ENCODE data around the gene TMUB1. TPM values are rescaled to one million over a fixed set of nuclear protein-coding genes. Genes with fewer than 3 reads are reported as not detected.

The TMUB1 gene
- polyA plus RNA-seq, 3 donors from 2014 or later = 47.5 to 57.5 (median 49.6) TPM

DNA sequence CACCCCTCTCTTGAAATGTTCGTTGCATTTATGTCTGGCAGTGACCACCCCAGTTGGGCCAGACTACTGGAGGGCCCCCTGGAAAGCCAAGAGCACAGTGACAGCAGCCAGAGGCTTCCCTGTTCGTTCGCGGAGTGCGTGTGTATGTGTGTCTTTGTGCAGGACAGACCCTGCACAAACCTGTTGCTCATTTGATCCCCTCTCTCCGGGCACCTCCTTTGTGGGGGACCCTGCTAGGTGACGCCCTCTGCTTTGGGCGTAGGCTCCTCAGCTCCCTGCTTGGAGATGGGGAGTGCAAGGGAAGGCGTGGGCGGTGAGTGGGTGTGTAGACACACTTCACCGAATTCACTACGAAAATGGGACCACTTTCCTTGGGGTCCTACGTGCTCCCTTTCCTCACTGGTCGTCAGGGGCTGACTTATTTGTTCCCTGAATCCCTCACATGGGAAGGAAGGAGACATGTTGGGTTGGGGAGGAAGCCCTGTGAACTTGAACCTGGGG lies 41.7 kb upstream of the TMUB1 start:
- Mint-ChIP-seq H3K27ac (no peak overlapping the region), H3K27me3 (ENCODE audit: low read depth in 3 of 3) (peaks cover 0 to 4% (median 2%) of the 10 kb centered on the region in 3 donors), H3K36me3 (peaks cover 4 to 20% (median 6%) of the 10 kb centered on the region in 3 donors), H3K9me3 (no peaks in the 10 kb centered on the region), H3K4me1 (no peaks in the 10 kb centered on the region), H3K4me3 (no peak overlapping the region)
- DNase-seq = no peak

DNA sequence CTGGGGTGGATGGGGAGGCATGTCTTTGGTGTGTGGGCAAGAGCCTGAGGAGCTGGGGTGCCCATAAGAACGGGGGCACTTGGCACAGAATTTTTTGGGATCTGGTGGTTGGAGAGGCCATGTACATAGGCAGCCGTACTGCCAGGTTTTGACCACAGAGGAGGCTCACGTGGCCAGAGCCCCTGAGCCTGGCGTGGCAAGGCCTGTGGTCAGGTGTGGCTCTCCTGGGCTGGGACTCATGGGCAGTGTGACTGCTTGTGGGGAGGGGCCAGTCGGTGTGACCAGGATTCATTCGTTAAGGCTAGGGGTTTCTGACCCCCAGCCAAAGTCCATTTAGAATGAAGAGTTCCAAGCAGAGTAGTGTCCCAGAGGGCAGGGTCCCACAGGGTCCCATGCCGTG lies 41.2 kb upstream of the TMUB1 start:
- no peaks in the 10 kb centered on the region for H3K4me1 Mint-ChIP-seq
- DNase-seq = no peak
- H3K27ac Mint-ChIP-seq = no peak overlapping the region
- peaks cover 4 to 20% (median 6%) of the 10 kb centered on the region in 3 donors for H3K36me3 Mint-ChIP-seq
- H3K9me3 Mint-ChIP-seq = no peaks in the 10 kb centered on the region
- peaks cover 0 to 4% (median 2%) of the 10 kb centered on the region in 3 donors for H3K27me3 Mint-ChIP-seq (ENCODE audit: low read depth in 3 of 3)
- no peak overlapping the region for H3K4me3 Mint-ChIP-seq

DNA sequence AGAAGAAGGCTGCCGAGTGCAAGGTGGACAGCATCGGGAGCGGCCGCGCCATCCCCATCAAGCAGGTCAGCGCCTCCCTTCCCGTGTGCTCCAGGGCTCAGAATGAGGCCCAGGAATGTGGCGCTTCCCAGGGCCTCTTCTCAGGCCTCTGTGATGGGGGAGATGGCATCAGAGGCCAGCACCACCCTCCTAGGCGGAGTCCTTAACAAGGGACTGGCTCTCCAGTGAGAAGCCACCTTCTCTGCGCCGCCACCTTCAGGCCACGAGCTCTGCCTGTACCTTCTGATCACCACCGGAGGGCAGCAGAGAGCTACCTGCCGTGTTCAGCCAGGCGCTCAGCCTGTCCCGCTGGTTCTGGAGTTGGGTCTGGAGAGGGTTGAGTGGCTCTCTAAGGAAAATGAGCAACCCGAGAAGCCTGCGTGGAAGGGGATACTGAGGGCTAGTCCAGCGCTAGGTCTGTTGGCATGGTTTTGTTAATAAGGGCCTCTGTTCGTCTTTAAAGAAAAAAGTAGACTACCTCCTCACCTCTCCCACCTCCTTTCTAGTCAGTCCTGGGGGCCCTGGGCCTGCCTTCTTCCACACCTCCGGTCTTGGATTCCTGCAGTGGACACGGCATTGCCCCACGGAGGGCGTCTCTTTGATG lies 40.6 kb upstream of the TMUB1 start:
- Mint-ChIP-seq H3K27ac (no peak overlapping the region), H3K4me1 (no peaks in the 10 kb centered on the region), H3K36me3 (peaks cover 4 to 23% (median 6%) of the 10 kb centered on the region in 3 donors), H3K9me3 (no peaks in the 10 kb centered on the region), H3K4me3 (no peak overlapping the region), H3K27me3 (ENCODE audit: low read depth in 3 of 3) (peaks cover 0 to 4% (median 2%) of the 10 kb centered on the region in 3 donors)
- DNase-seq = peak; percentile 66 to 77 (median 70)

DNA sequence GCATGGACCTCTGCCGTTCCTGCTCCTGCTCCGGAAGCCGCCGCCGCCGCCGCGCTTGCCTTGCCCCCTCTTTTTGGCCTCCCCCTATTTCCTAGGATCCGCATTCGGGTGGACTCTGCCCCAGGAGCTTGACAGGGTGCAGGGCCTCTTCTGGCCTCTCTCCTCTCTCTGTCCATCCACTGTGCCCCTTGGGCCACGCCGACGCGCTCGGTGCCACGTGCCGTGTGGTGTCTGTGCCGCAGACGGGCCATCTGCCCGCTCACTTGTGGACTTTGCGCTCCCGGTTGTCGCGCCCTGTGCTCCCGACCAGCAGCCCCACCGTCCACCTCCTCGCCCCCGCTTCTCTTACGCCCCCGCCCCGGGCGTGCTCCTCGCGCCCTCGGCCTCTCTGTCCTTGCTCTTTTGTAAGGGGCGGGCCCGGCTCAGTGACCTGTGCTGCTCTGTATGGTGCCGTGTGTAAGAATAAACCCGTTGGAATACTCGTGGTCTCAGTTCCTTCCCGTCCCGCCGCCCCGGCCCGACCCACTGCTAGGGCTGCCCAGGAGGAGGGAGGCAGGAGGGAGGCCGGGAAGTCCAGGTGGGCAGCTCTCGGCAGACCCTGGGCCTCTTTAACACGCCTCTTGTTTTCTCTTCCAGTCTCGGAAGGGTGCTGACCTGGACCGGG lies 40.0 kb upstream of the TMUB1 start:
- Mint-ChIP-seq H3K27me3 (ENCODE audit: low read depth in 3 of 3) (peaks cover 0 to 2% (median 2%) of the 10 kb centered on the region in 3 donors), H3K4me3 (no peak overlapping the region), H3K27ac (no peak overlapping the region), H3K4me1 (no peaks in the 10 kb centered on the region), H3K36me3 (peaks cover 4 to 25% (median 6%) of the 10 kb centered on the region in 3 donors), H3K9me3 (no peaks in the 10 kb centered on the region)
- DNase-seq = no peak

DNA sequence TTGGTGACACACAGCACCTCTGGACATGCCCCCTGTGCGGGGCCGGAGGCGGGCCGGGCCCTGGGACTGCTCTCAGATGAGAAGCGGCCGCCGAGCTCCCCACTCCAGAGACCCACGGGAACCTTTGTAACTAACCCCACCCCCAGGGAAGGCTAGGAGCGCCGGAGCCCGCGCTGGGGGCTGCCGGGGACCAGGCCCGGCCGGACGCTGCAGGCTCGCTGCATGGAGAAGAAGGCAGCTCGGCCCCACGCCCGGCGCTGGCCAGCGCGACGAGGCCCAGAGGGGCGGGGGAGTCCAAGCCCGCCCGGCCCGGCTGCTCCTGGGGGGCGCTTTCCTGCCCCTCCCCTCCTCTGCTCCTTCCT lies 39.5 kb upstream of the TMUB1 start:
- no peak for DNase-seq
- Mint-ChIP-seq H3K4me1 (no peaks in the 10 kb centered on the region), H3K27ac (no peak overlapping the region), H3K9me3 (no peaks in the 10 kb centered on the region), H3K36me3 (peaks cover 4 to 25% (median 6%) of the 10 kb centered on the region in 3 donors), H3K27me3 (ENCODE audit: low read depth in 3 of 3) (peaks cover 0 to 2% (median 2%) of the 10 kb centered on the region in 3 donors), H3K4me3 (no peak overlapping the region)

DNA sequence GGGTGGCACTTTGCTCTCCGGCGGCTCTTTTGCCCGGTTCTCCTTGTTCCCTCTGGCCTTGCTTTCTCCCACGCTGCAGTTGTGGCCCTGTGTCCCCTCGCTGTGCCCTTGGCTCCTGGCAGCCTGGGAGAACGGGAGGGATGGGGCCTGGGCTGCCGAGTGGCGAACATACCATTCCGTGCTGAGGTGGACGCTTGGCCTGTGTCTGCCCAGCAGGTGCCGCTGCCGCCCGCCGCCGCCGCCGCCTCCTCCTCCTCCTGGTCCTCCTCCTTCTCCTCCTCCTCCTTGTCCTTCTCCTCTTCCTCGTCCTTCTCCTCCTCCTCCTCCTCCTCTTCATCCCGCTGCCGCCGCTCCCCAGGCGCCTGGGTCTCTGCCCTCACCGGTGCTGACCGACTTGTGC lies 39.0 kb upstream of the TMUB1 start:
- H3K27me3 Mint-ChIP-seq (ENCODE audit: low read depth in 3 of 3) = peaks cover 0 to 2% (median 2%) of the 10 kb centered on the region in 3 donors
- no peaks in the 10 kb centered on the region for H3K4me1 Mint-ChIP-seq
- H3K4me3 Mint-ChIP-seq = no peak overlapping the region
- DNase-seq = no peak
- H3K36me3 Mint-ChIP-seq = peaks cover 4 to 25% (median 6%) of the 10 kb centered on the region in 3 donors
- no peaks in the 10 kb centered on the region for H3K9me3 Mint-ChIP-seq
- no peak overlapping the region for H3K27ac Mint-ChIP-seq

DNA sequence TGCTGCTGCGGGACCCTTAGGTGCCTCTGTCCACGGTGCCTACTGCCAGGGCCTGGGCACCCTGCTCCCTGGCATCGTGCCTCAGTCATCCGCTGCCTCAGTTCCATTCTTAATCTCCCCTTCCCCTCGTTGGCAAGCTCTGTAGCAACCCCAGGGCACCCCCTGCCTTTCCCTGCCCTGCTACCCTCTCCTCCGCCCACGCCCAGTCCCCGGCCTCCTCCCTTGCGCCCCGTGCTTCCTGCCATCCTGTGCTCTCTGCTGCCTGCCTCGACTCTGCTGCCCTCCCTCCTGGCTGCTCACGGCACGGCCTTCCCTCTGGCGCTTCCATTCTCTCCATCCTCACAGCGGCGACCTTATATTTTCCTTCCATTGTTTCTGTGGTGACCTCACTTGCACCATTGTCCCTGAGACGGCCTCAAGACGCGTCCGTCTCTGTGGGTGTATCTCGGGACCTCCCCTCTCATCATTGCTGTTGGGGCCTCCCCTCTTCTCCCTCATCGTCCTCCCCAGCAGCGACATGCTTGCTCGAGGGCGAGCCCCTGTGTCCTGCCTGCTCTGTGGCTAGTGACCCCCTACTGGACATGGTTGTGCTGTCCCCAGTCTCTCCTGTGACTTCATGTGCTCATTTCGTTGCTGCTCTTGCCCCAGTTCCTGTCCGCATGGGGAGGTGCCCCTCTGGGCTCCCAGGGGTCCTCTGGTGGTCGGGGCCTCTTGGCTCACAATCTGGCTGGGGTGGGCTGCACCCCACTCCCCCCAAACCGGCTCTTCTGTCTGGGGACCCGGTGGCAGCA lies 38.3 kb upstream of the TMUB1 start:
- Mint-ChIP-seq H3K9me3 (no peaks in the 10 kb centered on the region), H3K4me3 (no peak overlapping the region)
- no peak for DNase-seq

DNA sequence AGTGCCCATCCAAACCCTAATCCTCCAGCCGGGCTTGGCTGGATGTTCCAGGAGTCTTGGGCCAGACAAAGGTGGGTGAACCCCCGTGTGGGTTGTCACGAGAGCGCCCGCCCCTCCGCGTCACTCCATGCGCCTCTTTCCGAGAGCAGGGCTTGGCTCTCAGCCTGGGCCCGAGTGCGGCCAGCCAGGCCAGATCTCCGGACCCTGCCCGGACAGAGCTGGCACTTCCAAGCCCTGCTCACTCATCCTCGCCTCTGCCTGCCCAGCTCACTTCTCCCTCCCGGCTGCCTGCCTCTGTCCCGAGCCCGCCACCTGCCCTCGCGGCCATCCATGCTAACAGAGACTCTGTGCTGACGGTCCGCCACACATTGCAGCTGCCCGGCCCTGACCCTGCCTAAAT lies 37.6 kb upstream of the TMUB1 start:
- Mint-ChIP-seq H3K4me1 (peaks cover 0 to under 1% of the 10 kb centered on the region in 2 donors), H3K27ac (no peak overlapping the region), H3K4me3 (no peak overlapping the region), H3K36me3 (peaks cover 4 to 25% (median 6%) of the 10 kb centered on the region in 3 donors), H3K9me3 (no peaks in the 10 kb centered on the region), H3K27me3 (ENCODE audit: low read depth in 3 of 3) (peaks cover 2% of the 10 kb centered on the region in 3 donors)
- DNase-seq = no peak

More for the DNA sequence above, 38.3 kb upstream of the TMUB1 start:
- H3K4me1 Mint-ChIP-seq = no peaks in the 10 kb centered on the region
- H3K27me3 Mint-ChIP-seq (ENCODE audit: low read depth in 3 of 3) = peaks cover 0 to 2% (median 2%) of the 10 kb centered on the region in 3 donors
- H3K36me3 Mint-ChIP-seq = peaks cover 4 to 25% (median 6%) of the 10 kb centered on the region in 3 donors
- no peak overlapping the region for H3K27ac Mint-ChIP-seq

DNA sequence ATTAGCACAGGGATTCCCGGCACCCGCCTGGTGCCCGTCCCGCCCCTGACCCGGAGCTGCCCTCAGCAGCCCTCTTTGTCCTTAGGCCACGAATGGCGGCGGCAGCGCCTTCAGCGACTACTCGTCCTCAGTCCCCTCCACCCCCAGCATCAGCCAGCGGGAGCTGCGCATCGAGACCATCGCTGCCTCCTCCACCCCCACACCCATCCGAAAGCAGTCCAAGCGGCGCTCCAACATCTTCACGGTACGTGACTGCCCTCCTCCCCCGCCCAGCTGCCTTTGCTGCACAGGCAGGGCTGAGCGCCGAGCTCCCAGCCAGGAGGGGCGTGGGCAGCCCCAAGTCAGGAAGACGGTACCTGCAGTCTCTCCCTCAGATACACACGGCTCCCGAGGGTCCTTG lies 36.6 kb upstream of the TMUB1 start:
- Mint-ChIP-seq H3K27me3 (ENCODE audit: low read depth in 3 of 3) (peaks cover 2 to 3% (median 2%) of the 10 kb centered on the region in 3 donors), H3K4me1 (peaks cover 0 to 3% of the 10 kb centered on the region in 2 donors), H3K36me3 (peaks cover 4 to 25% (median 6%) of the 10 kb centered on the region in 3 donors), H3K9me3 (no peaks in the 10 kb centered on the region), H3K4me3 (no peak overlapping the region), H3K27ac (no peak overlapping the region)
- DNase-seq = no peak

DNA sequence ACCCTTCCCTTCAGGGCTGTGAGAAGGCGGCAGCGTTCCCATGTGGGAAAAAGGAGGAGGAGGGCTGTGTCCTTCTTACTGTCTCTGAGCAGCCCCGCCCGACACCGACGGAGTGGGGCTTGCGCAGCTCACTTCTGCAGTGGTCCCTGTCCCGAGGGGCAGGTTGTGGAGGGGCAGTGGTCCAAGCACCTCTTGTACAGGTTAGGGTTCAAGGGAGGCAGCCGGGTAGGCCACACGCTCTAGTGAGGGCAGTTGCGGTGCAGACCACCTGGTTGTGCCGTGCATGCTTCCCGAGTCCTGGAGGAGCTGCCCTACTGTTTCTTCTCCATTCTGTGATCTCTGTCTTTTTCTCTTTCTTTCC lies 35.7 kb upstream of the TMUB1 start:
- no peak for DNase-seq
- peaks cover 2 to 3% (median 2%) of the 10 kb centered on the region in 3 donors for H3K27me3 Mint-ChIP-seq (ENCODE audit: low read depth in 3 of 3)

DNA sequence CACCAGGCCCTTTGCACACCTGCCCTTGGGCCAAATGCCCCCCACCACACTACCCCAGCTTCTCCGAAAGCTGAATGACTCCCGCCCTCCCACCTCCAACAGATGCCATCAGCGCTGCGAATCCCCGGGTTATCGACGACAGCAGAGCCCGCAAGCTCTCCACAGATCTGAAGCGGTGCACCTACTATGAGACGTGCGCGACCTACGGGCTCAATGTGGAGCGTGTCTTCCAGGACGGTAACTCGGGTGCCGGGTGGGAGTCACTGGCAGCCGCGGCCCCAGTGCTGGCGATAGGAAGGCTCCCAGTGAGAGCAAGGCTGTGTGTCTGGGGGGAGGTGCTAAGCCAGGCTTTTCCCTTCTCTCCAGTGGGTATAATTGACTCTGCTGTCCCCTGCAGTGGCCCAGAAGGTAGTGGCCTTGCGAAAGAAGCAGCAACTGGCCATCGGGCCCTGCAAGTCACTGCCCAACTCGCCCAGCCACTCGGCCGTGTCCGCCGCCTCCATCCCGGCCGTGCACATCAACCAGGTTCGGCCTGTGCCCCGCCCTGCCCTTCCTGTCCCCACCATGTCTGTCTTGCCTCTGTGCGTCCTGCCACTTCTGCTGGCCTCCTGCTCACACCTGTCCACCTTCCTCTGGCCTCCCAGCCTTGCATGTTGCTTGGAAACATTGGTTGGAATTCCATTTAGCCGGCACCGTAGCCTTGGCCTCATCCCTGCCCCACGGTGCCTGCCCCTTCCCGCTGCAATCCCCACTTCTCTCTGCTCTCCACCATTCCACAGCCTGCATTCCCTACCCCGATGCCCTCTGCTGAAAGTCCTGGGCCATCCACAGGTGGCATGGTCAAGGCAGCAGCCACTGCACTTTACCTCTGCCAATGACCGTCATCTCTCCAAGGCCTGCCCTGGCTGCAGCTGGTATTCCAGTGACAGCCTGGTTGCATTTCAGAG lies 35.1 kb upstream of the TMUB1 start:
- H3K27me3 Mint-ChIP-seq (ENCODE audit: low read depth in 3 of 3) = peaks cover 2 to 3% (median 2%) of the 10 kb centered on the region in 3 donors
- no peak overlapping the region for H3K27ac Mint-ChIP-seq
- no peaks in the 10 kb centered on the region for H3K9me3 Mint-ChIP-seq
- peaks cover 0 to 3% of the 10 kb centered on the region in 2 donors for H3K4me1 Mint-ChIP-seq
- no peak for DNase-seq
- H3K4me3 Mint-ChIP-seq = no peak overlapping the region
- H3K36me3 Mint-ChIP-seq = peaks cover 4 to 16% (median 6%) of the 10 kb centered on the region in 3 donors

More for the DNA sequence above, 35.7 kb upstream of the TMUB1 start:
- H3K27ac Mint-ChIP-seq = no peak overlapping the region
- H3K4me3 Mint-ChIP-seq = no peak overlapping the region
- peaks cover 0 to 3% of the 10 kb centered on the region in 2 donors for H3K4me1 Mint-ChIP-seq
- peaks cover 4 to 20% (median 6%) of the 10 kb centered on the region in 3 donors for H3K36me3 Mint-ChIP-seq
- H3K9me3 Mint-ChIP-seq = no peaks in the 10 kb centered on the region

DNA sequence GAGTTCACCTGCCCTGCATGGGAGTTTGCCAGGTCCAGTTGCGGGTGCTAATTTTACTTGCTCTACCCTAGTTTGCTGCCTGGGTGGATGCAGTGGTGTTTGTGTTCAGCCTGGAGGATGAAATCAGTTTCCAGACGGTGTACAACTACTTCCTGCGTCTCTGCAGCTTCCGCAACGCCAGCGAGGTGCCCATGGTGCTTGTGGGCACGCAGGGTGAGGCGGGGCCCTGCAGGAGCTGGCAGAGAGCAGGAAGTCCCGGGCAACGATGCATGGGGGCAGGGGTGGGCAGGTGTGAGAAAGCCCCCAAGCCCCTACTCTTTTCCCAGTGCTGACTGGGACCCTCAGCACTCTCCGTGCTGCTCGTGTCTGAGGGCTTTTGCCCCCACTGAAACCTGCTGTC lies 34.3 kb upstream of the TMUB1 start:
- Mint-ChIP-seq H3K36me3 (peaks cover 4 to 16% (median 6%) of the 10 kb centered on the region in 3 donors), H3K4me1 (peaks cover 0 to 3% of the 10 kb centered on the region in 2 donors), H3K4me3 (no peak overlapping the region), H3K9me3 (no peaks in the 10 kb centered on the region), H3K27me3 (ENCODE audit: low read depth in 3 of 3) (peaks cover 2 to 5% (median 3%) of the 10 kb centered on the region in 3 donors), H3K27ac (no peak overlapping the region)
- no peak for DNase-seq
